Fibroblast of pulmonary artery (primary cell): ENCODE data around the gene ACTRT2.

ENCODE experiments used
- DNase-seq: peaks from one replicate; pipeline ENCODE4 v3.0.0-alpha.2; 2010; ENCODE audit warnings: low read depth
- H3K4me3 ChIP-seq: replicated peaks from 2 replicates; pipeline ENCODE4 v1.5.1; 2011; ENCODE audit warnings: low read depth, mild to moderate bottlenecking, control low read depth, low read length, moderate library complexity
- CTCF ChIP-seq: IDR thresholded peaks from 2 replicates; pipeline ENCODE4 v1.5.1; 2011; ENCODE audit warnings: mild to moderate bottlenecking, control low read depth, low read length, inconsistent platforms; ENCODE audit errors: missing control alignments

ACTRT2 gene

DNA sequence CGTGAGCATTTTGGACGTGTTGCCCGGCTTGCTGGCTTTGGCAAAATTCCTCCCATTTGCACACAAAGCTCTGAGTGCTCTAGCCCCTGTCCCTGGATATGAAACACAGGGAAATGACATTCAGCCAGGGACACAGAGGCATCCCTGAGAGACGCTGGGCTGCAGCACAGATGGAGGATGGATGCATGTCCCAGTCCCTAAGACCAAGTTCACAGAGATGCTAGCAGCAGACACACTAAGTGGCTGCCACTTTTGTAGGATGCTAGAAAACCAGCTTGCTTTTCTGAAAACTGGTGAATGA is 12.5 kb downstream of the ACTRT2 start:
- no peak for TF ChIP-seq CTCF
- no peak overlapping the region for H3K4me3 ChIP-seq
- DNase-seq, result no peak

DNA sequence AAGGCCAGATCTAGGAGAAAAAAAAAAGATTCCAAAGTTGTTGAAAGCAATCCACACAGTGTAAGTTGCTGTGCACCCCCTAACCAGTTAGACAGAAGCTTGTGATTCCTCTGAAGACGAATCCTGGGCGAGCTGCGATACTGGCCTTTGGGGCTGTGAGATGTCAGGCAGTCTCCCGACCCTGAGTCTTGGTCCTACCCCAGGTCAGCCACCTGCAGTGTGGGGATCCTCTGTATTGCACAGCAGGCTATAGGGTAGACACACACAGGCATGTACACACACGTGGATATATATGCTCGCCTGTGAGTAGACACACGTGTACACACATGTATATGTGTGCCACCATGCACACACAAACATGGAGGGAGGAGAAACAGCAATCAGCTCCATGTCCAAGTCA is 12.9 kb downstream of the ACTRT2 start:
- DNase-seq, result no peak
- TF ChIP-seq CTCF, result no peak

GRCh38 chr1:3034728-3035562 is 13.7 kb downstream of the ACTRT2 start:
- DNase-seq, result no peak
- TF ChIP-seq CTCF, result no peak
- H3K4me3 ChIP-seq, result no peak overlapping the region

More for the DNA sequence above, 12.9 kb downstream of the ACTRT2 start:
- no peak overlapping the region for H3K4me3 ChIP-seq

DNA sequence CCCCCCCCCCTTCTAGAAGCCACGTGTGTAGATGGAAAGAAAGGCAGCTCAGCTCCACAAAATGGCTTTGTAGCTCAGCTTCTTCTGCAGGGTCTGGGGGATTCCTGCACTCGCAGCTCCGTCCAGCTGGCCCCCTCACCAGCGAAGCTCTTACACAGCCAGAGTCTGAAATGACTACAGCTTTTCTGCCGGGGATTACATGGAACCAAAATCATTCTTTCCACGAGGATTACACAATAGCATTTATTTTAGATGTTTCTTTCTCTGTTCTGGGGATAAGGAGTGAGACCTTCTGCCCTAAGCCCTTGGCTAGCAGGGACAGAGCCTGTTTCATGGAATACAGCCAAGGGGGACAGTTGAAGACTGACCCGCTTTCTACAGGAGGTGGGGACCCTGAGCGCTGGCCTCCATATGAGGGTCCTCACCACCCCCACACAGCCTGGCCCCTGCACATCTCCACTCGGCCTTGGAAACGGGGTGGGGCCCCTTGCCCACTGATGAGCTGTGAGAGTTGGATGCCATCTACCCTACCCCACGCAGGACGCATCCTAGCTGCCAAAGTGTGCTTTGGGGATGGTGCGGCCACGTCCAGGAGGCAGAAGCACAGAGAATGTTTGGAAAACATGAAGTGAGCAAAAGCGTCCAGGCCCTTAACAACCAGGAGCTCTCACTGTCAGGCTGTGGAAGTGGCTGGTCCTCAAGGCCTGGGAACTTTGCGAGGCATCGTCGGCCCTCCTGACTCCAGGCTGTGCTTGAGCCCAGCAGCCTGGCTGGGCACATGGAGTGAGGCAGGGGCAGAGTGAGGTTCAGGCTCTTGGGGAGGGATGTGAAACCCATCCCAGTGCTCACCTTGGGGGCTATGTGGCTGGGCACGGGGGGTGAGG is 14.5 kb downstream of the ACTRT2 start:
- H3K4me3 ChIP-seq, result no peak overlapping the region
- no peak for DNase-seq
- TF ChIP-seq CTCF, result no peak

DNA sequence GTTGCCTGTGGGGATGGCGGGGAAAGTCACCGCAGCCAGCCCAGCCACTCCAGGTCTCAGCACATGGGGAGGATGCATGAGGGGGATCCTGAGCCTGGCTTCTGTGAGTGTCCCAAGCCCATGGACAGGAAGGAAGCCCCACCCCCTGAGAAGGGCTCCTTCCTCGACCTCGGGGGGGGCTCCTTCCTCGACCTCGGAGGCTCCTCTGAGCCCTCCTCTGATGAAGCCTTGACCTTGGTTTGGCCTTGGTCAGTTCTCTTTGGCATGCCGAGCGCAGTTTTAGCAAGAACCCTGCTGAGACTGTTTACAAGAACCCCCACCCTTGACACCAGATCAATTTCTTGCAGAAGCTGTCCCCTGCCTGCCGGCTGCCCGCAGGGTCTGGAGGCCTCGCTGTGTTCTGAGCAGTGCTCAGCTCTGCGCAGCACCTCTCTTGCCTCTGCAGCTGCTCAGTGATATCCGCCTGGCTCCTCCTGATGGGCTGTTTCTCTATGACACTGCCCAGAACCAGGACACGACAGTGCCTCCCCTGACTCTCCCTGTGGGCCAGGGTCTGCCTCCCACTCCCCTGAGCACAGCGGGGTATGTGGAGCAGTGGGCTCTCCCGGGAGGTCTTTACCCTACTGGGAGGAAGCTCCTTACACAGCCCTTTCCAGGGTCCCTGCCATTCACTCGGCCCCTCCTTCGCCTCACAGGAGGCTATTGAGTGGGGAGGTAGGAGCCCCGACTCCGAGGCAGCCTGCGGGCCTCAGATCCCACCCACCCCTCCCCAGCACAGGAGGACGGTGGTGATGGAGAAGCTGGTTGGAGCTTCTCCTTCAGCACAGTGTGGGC is 15.4 kb downstream of the ACTRT2 start:
- H3K4me3 ChIP-seq, result no peak overlapping the region
- TF ChIP-seq CTCF, result no peak
- DNase-seq, result no peak

DNA sequence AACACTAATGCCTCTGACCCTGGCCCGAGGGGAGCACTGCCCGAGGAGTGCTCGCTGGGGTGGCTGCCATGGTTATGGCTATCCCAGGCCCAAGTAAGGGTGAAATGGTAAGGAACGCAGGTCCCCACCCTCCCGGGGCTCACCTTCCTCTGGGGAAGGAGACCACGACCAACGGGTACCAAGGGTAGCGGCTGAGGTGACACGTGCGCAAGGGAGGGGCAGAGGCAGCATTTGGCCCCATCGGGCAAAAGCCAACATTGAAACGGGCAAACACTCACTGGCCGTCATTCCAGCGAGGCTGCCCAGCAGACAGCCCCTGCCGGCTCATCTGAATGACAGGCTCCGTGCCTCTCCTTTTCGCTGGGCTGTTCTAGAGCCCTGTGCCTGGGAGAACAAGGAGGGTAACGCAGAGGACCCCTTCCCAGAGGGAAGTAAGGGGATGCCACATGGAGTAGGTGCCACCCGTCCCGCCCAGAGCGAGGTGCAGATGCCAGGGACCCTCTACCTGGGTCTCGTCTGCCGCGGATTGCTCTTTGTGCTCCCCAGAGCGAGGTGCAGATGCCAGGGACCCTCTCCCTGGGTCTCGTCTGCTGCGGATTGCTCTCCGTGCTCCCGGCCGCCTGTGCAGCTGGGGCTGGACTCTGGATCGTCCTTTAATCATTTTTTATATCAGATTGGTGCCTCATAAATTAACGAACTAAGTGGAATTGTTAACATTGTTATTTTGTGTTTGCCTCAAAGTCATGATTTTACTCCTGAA is 16.2 kb downstream of the ACTRT2 start:
- DNase-seq, result no peak
- TF ChIP-seq CTCF, result no peak
- H3K4me3 ChIP-seq, result no peak overlapping the region
